SK-N-MC (cell line): ENCODE data around the gene NEMP2.

Experiments
- EZH2 ChIP-seq: fragments of 200-600 bp; sonication (generic); IDR thresholded peaks from one replicate; pipeline ENCODE4 v1.6.1; 2017; ENCODE audit warnings: antibody characterized with exemption
- POLR2AphosphoS5 ChIP-seq: IDR thresholded peaks from 2 replicates; pipeline ENCODE4 v1.6.1; 2012; ENCODE audit warnings: mild to moderate bottlenecking, low read depth, low read length, borderline replicate concordance

- TF ChIP-seq EZH2 (no peak), POLR2AphosphoS5 (no peak)
These were observed 45.0 kb downstream of the NEMP2 start for GRCh38 chr2:190489475-190489874.
